Glutamatergic neuron (in vitro differentiated cells): ENCODE results near the gene PRR33. TPM values are rescaled to one million over a fixed set of nuclear protein-coding genes. Genes with fewer than 3 reads are reported as not detected.
"Not testable (repeated sequence)": the region's sequence is repeated elsewhere in the genome, so short reads cannot be mapped to it uniquely, and the experiment has no call there.

ENCODE experiments used
- DNase-seq: peaks from one replicate; pipeline ENCODE4 v3.0.0; 2022
- H3K27ac Mint-ChIP-seq: one replicate; pipeline ENCODE4 v1.8.0; 2020; ENCODE audit warnings: mild to moderate bottlenecking, mixed read lengths, inconsistent platforms; ENCODE audit not compliant: unreplicated experiment
- H3K27me3 Mint-ChIP-seq: one replicate; pipeline ENCODE4 v1.8.0; 2020; ENCODE audit warnings: mild to moderate bottlenecking, moderate library complexity, mixed read lengths, inconsistent platforms; ENCODE audit not compliant: unreplicated experiment
- H3K36me3 Mint-ChIP-seq: one replicate; pipeline ENCODE4 v1.8.0; 2020; ENCODE audit warnings: mild to moderate bottlenecking, mixed read lengths, inconsistent platforms; ENCODE audit not compliant: unreplicated experiment
- H3K4me1 Mint-ChIP-seq: one replicate; pipeline ENCODE4 v1.8.0; 2020; ENCODE audit warnings: mild to moderate bottlenecking, low read depth, mixed read lengths, inconsistent platforms; ENCODE audit not compliant: unreplicated experiment
- H3K4me3 Mint-ChIP-seq: one replicate; pipeline ENCODE4 v1.8.0; 2020; ENCODE audit warnings: mild to moderate bottlenecking, mixed read lengths, inconsistent platforms; ENCODE audit not compliant: unreplicated experiment
- H3K9me3 Mint-ChIP-seq: one replicate; pipeline ENCODE4 v1.8.0; 2020; ENCODE audit warnings: mild to moderate bottlenecking, moderate library complexity, mixed read lengths, inconsistent platforms; ENCODE audit not compliant: unreplicated experiment
- CTCF ChIP-seq: fragments of 200-600 bp; sonication (generic); IDR thresholded peaks from one replicate; pipeline ENCODE4 v1.5.0; 2021; ENCODE audit not compliant: partially characterized antibody, unreplicated experiment
- total RNA-seq: library from RNA; stranded (reverse); fragmentation: NEBNext Ultra II Directional; extraction: Animal tissue kit (Norgen Biotek cat#: 25700); gene quantifications from one replicate; pipeline ENCODE4 v1.2.1, GENCODE V29; 2021; ENCODE audit not compliant: unreplicated experiment

PRR33 gene
- total RNA-seq, 1 donor from 2014 or later: not detected

- Mint-ChIP-seq H3K4me3 (no peak overlapping the region), H3K27ac (peak overlapping the region; percentile 53)
- TF ChIP-seq CTCF: no peak
These were observed 16.4 kb downstream of the PRR33 start for GRCh38 chr11:1875093-1875850.

GRCh38 chr11:1874441-1875092 is 17.1 kb downstream of the PRR33 start:
- not testable (repeated sequence) for H3K27me3 Mint-ChIP-seq, H3K36me3 Mint-ChIP-seq, H3K4me1 Mint-ChIP-seq, H3K4me3 Mint-ChIP-seq, H3K27ac Mint-ChIP-seq, H3K9me3 Mint-ChIP-seq
- peak; percentile 32 for DNase-seq

More at GRCh38 chr11:1875093-1875850, 16.4 kb downstream of the PRR33 start:
- H3K4me1 Mint-ChIP-seq: peaks cover 1% of the 10 kb centered on the region
- H3K36me3 Mint-ChIP-seq: no peaks in the 10 kb centered on the region
- peak; percentile 34 for DNase-seq
- peaks cover 2% of the 10 kb centered on the region for H3K9me3 Mint-ChIP-seq
- peaks cover 9% of the 10 kb centered on the region for H3K27me3 Mint-ChIP-seq

- not testable (repeated sequence) for H3K4me3 Mint-ChIP-seq, H3K27ac Mint-ChIP-seq, H3K9me3 Mint-ChIP-seq, H3K4me1 Mint-ChIP-seq, H3K36me3 Mint-ChIP-seq
- peaks cover 11% of the 10 kb centered on the region for H3K27me3 Mint-ChIP-seq
- DNase-seq: peak; percentile 3
These were observed 17.9 kb downstream of the PRR33 start for GRCh38 chr11:1873813-1874150.

- peaks cover 2% of the 10 kb centered on the region for H3K9me3 Mint-ChIP-seq
- H3K36me3 Mint-ChIP-seq: no peaks in the 10 kb centered on the region
- H3K4me3 Mint-ChIP-seq: no peak overlapping the region
- no peak overlapping the region for H3K27ac Mint-ChIP-seq
- DNase-seq: peak; percentile 12
- TF ChIP-seq CTCF: no peak
- H3K4me1 Mint-ChIP-seq: peaks cover 1% of the 10 kb centered on the region
- peaks cover 11% of the 10 kb centered on the region for H3K27me3 Mint-ChIP-seq
These were observed 18.5 kb downstream of the PRR33 start for GRCh38 chr11:1873048-1873812.

- Mint-ChIP-seq H3K36me3 (no peaks in the 10 kb centered on the region), H3K4me1 (no peaks in the 10 kb centered on the region), H3K27me3 (peaks cover 9% of the 10 kb centered on the region), H3K27ac (no peak overlapping the region), H3K4me3 (no peak overlapping the region), H3K9me3 (peaks cover 2% of the 10 kb centered on the region)
- TF ChIP-seq CTCF: no peak
- DNase-seq: peak; percentile 12
These were observed 19.3 kb downstream of the PRR33 start for GRCh38 chr11:1872267-1872985.
